NCI-H1930 (cell line): ENCODE measurements around the gene TP53TG3F.
"Not testable (repeated sequence)": the region's sequence is repeated elsewhere in the genome, so short reads cannot be mapped to it uniquely, and the experiment has no call there.

Experiments used
- DNase-seq, 2 experiments: peaks; one replicate each; lab custom pipeline; 2025; lab: John Stamatoyannopoulos, UW

Gene TP53TG3F

GRCh38 chr16:33459312-33459711 lies at the start of gene TP53TG3F:
Gene TP53TG3F, plus strand, starts transcription at chr16:33459612. Its CDS starts 68 bp downstream, at chr16:33459680.
- DNase-seq: not testable (repeated sequence)

GRCh38 chr16:33491611-33492010 lies 32.2 kb downstream of the TP53TG3F start:
- DNase-seq: not testable (repeated sequence)

GRCh38 chr16:33507231-33507630 lies 47.8 kb downstream of the TP53TG3F start:
- not testable (repeated sequence) for DNase-seq

GRCh38 chr16:33509070-33509469 lies 49.7 kb downstream of the TP53TG3F start:
- not testable (repeated sequence) for DNase-seq

- DNase-seq: not testable (repeated sequence)
These were observed 50.5 kb downstream of the TP53TG3F start for GRCh38 chr16:33509906-33510305.
